ENCODE measurements around the gene MCC.

Gene MCC

DNA sequence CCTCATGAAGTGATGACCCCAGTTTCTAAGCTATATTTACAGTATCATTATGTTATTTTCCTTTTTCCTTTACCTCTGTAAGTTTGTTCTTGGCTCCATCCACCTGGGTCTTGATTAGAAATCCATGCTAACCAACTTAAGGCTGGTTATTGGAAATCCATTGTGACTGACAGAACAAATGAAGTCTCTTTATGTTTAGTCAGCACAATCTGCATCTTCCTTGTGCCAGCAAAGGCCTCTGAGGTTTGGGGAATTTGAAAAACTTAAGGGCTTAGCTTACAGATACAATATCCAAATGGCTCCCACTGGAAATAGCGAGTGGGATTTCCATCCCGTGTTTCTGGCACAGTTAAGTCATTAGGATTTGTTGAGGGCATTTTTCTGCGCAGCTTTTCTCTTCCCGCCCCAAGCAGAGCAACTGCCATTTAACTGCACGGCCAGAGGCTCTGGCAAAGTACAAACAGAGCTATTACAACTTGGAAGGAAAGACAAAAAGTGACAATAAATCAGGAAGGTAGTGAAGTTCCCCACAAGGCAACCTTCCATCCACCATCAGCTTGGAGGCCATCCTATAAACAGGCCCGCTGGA lies 447.5 kb downstream of the MCC start:
- no peak for DNase-seq

GRCh38 chr5:113039934-113040285 lies 448.3 kb downstream of the MCC start:
- DNase-seq, result no peak

- DNase-seq, result no peak
Observed at GRCh38 chr5:113039229-113039933, 448.9 kb downstream of the MCC start.

DNA sequence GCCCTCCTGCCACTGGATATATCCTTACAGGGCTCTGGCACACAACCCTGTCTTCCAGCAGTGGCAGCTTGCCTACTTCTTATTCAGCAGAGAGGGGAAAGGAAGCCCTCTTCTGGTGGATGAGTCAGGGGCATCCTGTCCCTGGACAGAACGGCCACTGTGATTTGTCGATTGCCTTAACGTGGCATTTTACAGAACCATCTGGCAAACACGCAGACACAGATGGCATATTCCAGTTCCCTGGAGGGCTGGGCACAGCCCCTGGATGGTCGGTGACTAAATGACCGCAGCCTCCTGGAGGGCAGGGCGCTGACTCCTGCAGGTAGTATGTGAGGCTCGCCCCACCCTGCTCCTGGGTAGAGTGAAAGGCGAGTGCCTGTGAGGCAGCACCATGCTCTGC lies 449.5 kb downstream of the MCC start:
- no peak for DNase-seq

GRCh38 chr5:113038136-113038535 lies 450.1 kb downstream of the MCC start:
- no peak for DNase-seq

DNA sequence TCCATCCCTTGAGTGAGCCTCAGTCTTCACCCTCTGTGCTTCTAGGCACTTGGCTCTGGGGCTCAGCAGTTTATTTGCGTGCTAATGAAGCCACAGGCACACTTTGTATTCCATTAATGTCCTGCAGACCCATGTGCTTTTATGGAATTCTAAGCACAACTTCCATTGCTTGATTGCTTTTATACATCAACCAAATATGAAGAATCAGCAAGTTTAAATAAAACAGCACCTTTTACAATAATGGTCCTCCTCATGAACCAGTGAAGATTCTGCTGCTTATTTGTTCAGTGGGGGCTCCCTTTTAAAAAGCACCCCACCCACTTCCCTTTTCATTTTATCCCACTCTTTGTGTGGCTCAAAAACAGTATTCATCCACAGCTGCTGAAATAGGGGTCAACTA lies 451.4 kb downstream of the MCC start:
- no peak for DNase-seq

- DNase-seq, result no peak
Observed at GRCh38 chr5:113036321-113036720, 451.9 kb downstream of the MCC start.

DNA sequence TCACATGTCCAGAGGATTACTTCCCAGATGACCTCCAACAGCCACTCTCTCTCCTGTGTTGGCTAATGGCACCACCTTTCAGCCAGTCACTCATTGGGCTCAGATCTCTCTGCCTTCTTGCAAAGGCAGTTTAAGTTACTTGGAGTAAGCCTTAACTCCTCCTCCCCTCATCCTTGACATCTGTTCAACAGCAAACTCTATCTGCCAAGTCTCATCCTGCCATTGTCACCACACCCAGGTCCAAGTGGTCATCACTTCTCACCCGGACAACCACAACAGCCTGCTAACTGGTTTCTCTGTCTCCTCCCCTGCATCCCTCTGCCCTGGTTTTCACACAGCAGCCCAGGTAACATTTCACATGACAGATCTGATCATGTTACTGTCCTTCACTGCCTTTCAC lies 453.2 kb downstream of the MCC start:
- no peak for DNase-seq

DNA sequence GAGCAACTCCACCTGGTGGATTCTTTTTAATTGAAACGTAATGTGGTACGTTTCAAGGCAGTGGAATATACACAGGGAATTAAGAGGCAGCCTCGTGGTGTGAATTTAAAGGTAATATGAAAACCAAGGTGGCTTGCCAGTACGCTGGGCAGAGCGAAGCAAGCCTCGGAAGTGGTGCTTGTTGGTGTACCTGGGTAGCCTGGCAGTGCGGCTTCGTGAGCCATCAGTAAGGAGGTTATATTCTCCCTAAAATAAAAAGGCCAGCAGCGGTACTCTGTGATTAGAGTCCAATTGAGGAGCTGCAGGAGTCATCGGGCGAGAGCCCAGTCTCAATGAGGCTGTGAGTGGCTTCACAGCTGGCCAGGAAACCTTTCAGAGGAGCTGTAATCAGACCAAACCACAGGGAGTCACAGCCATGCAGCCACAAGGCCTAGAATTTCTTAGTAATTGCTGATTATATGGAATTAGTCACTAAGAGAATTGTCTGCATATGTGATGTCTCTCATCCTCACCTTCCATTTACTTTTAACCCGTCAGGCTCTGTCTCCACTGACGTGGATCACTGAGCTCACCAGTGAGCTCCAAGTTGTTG lies 454.0 kb downstream of the MCC start:
- DNase-seq, result no peak

DNA sequence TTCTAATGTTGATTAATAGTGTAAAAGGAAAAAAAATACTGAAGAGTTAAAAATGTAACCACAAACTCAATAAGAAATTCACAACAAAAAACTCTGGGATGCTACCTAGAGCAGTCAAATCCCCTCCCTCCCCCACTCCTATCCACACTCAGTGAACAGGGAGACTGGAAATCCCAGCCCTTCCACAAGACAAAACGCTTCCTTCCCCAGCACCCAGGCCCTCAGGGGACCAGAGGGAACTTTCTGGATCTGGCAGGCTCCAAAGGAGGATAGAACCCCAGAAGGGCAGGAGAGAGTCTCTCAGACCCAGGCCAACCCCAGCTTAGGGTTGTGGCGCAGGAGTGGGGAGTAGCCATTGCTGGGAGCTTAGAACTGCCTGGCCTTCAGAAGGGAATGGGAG lies 456.7 kb downstream of the MCC start:
- DNase-seq, result no peak

DNA sequence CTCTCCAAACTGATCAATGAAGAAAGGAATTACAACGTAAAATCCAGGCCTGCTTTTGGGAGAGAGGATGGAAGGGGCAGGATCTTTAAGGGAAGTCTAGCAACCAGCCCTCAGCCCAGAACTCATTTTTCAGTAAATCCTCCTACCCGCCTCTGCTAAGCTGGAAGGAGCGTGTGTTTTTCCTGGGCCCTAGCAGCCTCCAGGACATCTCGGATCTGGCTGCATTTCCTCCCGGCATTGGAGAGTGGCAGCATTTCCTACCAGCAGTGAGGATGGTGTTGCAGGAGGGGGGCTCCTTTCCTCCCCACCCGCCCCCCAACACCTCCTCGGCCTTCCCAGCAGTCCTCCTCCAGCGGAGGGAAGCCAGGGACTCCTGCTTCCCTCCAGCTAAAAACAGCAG lies 457.1 kb downstream of the MCC start:
- no peak for DNase-seq

- no peak for DNase-seq
Observed at GRCh38 chr5:113029614-113030013, 458.6 kb downstream of the MCC start.

- DNase-seq, result no peak
Observed at GRCh38 chr5:113027431-113027830, 460.8 kb downstream of the MCC start.

- DNase-seq, result no peak
Observed at GRCh38 chr5:113027015-113027414, 461.2 kb downstream of the MCC start.

- DNase-seq, result no peak
Observed at GRCh38 chr5:113026211-113026610, 462.0 kb downstream of the MCC start.

- no peak for DNase-seq
Observed at GRCh38 chr5:113025596-113025995, 462.7 kb downstream of the MCC start.

GRCh38 chr5:113024076-113024697 lies 464.1 kb downstream of the MCC start:
- DNase-seq, result no peak

DNA sequence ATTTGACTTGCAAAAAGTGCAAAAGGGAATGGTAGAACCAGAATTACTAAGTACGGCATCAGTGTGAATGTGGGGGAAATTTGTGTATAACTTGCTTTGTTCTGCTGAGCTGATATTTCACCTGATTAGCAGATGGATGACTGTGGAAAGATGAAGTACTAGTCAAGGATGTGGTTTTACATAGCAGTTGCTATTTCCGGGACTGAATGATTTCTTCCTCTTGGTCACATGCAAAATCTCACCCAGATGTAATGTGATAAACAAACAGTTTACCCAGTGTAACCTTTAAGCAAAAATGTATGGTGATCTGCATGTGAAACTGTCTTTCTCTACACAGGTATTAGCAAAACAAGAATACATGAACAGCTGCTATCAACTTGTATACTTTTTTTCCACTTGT lies 465.6 kb downstream of the MCC start:
- DNase-seq, result no peak

DNA sequence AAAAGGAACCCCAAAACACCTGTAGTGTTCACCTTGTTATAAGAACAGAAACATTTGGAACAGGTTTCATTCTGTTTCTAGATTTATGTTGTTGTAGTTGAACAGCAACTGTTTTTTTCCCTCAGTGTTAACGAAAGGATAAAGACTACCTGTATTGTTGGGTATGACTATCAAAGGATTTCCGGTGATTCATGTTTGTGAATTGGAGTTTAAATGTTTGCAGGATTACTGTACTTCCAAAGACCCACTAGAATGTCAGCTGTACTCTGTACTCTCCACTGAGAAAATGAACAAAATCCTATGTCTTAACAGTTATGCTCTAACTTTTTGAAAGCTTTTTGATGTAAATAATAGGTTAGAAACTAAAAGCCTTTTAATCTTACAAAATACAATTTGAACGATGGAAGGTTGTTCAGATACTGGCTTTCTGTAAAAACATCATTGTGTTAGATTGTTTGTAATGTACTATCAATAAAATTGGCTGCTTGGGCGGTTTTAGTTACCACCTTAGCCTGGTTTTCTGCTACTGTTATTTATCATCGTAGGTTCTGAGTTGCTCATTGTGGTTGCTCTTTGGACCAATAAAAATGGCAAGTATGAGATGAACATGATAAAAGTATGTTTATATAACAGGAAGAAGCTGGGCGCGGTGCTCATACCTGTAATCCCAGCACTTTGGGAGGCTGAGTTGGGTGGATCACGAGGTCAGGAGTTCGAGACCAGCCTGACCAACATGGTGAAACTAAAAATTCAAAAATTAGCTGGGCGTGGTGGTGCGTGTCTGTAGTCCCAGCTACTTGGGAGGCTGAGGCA lies 467.6 kb downstream of the MCC start:
- no peak for DNase-seq

GRCh38 chr5:113017881-113018635 lies 470.2 kb downstream of the MCC start:
- DNase-seq, result no peak

GRCh38 chr5:113005454-113005853 lies 482.8 kb downstream of the MCC start:
- DNase-seq, result no peak

- DNase-seq, result no peak
Observed at GRCh38 chr5:113003763-113004162, 484.5 kb downstream of the MCC start.

GRCh38 chr5:113002423-113002822 lies 485.8 kb downstream of the MCC start:
- no peak for DNase-seq
